ENCODE data around the gene PKDREJ.

GRCh38 chr22:46242076-46242475 lies 21.1 kb downstream of the PKDREJ start:
- TF ChIP-seq CTCF (IDR thresholded peaks at IDR 0.05): no peak
- TF ChIP-seq POLR2A (IDR thresholded peaks at IDR 0.05): no peak

Data from ovary (tissue), 3 donors.